ENCODE measurements around the gene PPP4R4.
"Not testable (repeated sequence)": the region's sequence is repeated elsewhere in the genome, so short reads cannot be mapped to it uniquely, and the experiment has no call there.

Gene PPP4R4

DNA sequence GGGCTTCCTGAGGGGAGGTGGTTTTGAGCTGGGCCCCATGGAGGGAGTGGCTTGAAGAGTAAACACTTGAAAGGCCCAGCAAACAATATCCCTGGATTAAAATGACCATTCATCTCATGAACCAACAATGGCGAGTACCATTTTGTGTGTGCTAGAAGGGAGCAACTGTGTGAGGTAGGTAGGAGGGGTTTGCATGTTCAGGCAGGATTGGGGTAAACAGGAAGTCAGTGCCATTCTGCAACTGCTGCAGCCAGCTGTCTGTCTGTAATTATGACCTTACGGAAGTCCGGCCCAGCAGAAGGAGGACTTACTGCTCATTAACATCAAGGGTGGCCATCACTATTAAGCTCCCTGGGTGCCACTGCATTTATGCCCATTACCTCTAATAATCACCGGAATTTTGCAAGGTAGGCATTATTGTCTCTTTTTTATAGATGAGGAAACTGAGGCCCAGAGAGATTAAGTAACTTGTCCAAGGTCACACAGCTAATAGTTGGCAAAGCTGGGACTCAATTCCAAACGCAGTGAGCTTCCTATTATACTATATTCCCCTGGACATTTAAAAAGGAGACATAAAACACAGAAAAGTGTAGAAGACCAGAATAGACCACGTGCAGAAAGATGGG is 28.1 kb upstream of the PPP4R4 start:
- H3K9me3 ChIP-seq (ENCODE audit: insufficient read depth, low read length, severe bottlenecking), result no peaks in the 10 kb centered on the region
- H4K20me1 ChIP-seq (ENCODE audit: insufficient read depth, low read length), result no peaks in the 10 kb centered on the region
- DNase-seq (peak; percentile 8), ATAC-seq (ENCODE audit: insufficient read depth, low read depth) (peak; percentile 54; the same call in 2 of the 3 replicates)
- H3K27ac ChIP-seq (ENCODE audit: low read length), result no peak overlapping the region
- H3K27me3 ChIP-seq (ENCODE audit: insufficient read depth, low read length, poor library complexity), result no peaks in the 10 kb centered on the region
- no peak overlapping the region for H3K9ac ChIP-seq (ENCODE audit: low read depth, low read length)
- H3K36me3 ChIP-seq (ENCODE audit: insufficient read depth, low read length), result no peaks in the 10 kb centered on the region
- H3K4me3 ChIP-seq (ENCODE audit: low read depth in 1 of 2, low read length in 2 of 2), result no peak overlapping the region
- H3K4me1 ChIP-seq (ENCODE audit: insufficient read depth, low read length), result peaks cover 14% of the 10 kb centered on the region
- no peak overlapping the region for H3K4me2 ChIP-seq (ENCODE audit: insufficient read depth, low read length)
- peak overlapping the region; percentile 59; the same call in 1 of the 2 replicates for H2AFZ ChIP-seq (ENCODE audit: low read depth, low read length)
- TF ChIP-seq CTCF (IDR thresholded peaks at IDR 0.05; ENCODE audit: borderline replicate concordance, extremely low read depth, low read length, poor library complexity, severe bottlenecking), result no peak
- TF ChIP-seq EZH2 (IDR thresholded peaks at IDR 0.05; ENCODE audit: borderline replicate concordance, low read depth, low read length, severe bottlenecking), result no peak
- H3K79me2 ChIP-seq (ENCODE audit: insufficient read depth, low read length), result no peaks in the 10 kb centered on the region

DNA sequence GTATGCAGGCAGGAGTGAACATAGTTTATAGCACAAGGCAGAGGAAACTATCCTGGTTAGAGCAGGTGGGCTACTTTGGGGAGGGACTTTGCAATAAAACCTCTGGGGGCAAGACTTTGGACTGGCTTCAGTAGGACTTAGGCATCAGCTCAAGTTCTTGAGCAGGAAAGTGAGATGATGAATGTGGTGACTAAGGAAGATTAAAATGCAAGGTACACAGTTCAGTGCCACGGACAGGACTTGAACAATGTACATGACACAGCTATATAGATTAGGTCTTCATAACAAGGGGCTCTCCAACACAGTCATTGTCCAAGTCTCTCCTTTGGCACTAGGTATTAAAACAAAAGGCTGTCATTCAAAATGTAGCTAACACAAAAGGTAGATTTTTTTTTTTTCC is 21.4 kb upstream of the PPP4R4 start:
- Histone ChIP-seq H3K4me3 (ENCODE audit: low read depth in 1 of 2, low read length in 2 of 2) (no peak overlapping the region), H3K4me2 (ENCODE audit: insufficient read depth, low read length) (no peak overlapping the region), H3K9me3 (ENCODE audit: insufficient read depth, low read length, severe bottlenecking) (no peaks in the 10 kb centered on the region), H3K4me1 (ENCODE audit: insufficient read depth, low read length) (no peaks in the 10 kb centered on the region), H2AFZ (ENCODE audit: low read depth, low read length) (no peak overlapping the region), H3K27me3 (ENCODE audit: insufficient read depth, low read length, poor library complexity) (peaks cover 2% of the 10 kb centered on the region), H3K79me2 (ENCODE audit: insufficient read depth, low read length) (no peaks in the 10 kb centered on the region), H4K20me1 (ENCODE audit: insufficient read depth, low read length) (no peaks in the 10 kb centered on the region), H3K27ac (ENCODE audit: low read length) (no peak overlapping the region), H3K9ac (ENCODE audit: low read depth, low read length) (no peak overlapping the region), H3K36me3 (ENCODE audit: insufficient read depth, low read length) (no peaks in the 10 kb centered on the region)
- ATAC-seq (ENCODE audit: insufficient read depth, low read depth) (no peak), DNase-seq (no peak)
- TF ChIP-seq EZH2 (IDR thresholded peaks at IDR 0.05; ENCODE audit: borderline replicate concordance, low read depth, low read length, severe bottlenecking) (no peak), CTCF (IDR thresholded peaks at IDR 0.05; ENCODE audit: borderline replicate concordance, extremely low read depth, low read length, poor library complexity, severe bottlenecking) (no peak)

DNA sequence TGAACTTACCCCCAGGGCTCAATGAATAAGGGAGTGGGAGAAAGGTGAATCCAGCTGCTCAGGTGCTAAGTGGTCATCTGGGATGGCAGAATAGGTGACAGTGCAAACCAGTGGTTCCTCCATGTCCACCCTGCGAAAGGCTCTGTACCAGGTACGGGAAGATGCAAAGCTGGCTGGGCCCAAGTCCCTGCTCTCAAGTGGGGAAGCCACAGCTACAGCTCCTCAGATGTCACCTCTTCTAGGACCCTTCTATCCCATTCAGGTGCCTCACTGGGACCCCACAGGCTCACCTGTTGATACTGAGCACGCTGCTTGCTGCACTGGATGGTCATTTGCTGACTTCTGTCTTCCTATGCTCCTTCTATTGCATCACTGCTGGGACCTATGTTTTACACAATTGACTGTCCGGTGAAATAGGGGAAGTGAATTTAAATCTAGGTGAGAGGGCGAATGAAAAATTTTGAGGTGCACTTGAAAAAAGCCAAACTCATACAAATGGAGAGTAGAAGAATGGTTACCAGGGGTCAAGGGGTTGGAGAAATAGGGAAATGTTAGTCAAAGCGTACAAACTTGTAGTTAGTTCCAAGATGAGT is 20.3 kb upstream of the PPP4R4 start:
- H3K4me1 ChIP-seq (ENCODE audit: insufficient read depth, low read length), result no peaks in the 10 kb centered on the region
- no peaks in the 10 kb centered on the region for H4K20me1 ChIP-seq (ENCODE audit: insufficient read depth, low read length)
- peaks cover 8% of the 10 kb centered on the region for H3K27me3 ChIP-seq (ENCODE audit: insufficient read depth, low read length, poor library complexity)
- H3K36me3 ChIP-seq (ENCODE audit: insufficient read depth, low read length), result no peaks in the 10 kb centered on the region
- TF ChIP-seq CTCF (IDR thresholded peaks at IDR 0.05; ENCODE audit: borderline replicate concordance, extremely low read depth, low read length, poor library complexity, severe bottlenecking), result no peak
- TF ChIP-seq EZH2 (IDR thresholded peaks at IDR 0.05; ENCODE audit: borderline replicate concordance, low read depth, low read length, severe bottlenecking), result no peak
- no peaks in the 10 kb centered on the region for H3K9me3 ChIP-seq (ENCODE audit: insufficient read depth, low read length, severe bottlenecking)
- no peak overlapping the region for H3K4me2 ChIP-seq (ENCODE audit: insufficient read depth, low read length)
- H3K9ac ChIP-seq (ENCODE audit: low read depth, low read length), result no peak overlapping the region
- no peak overlapping the region for H3K27ac ChIP-seq (ENCODE audit: low read length)
- no peak overlapping the region for H3K4me3 ChIP-seq (ENCODE audit: low read depth in 1 of 2, low read length in 2 of 2)
- H3K79me2 ChIP-seq (ENCODE audit: insufficient read depth, low read length), result no peaks in the 10 kb centered on the region
- ATAC-seq (ENCODE audit: insufficient read depth, low read depth) (no peak), DNase-seq (no peak)
- H2AFZ ChIP-seq (ENCODE audit: low read depth, low read length), result no peak overlapping the region

GRCh38 chr14:94156143-94156542 is 18.0 kb upstream of the PPP4R4 start:
- not testable (repeated sequence) for H3K4me2 ChIP-seq (ENCODE audit: insufficient read depth, low read length); H2AFZ ChIP-seq (ENCODE audit: low read depth, low read length); H3K79me2 ChIP-seq (ENCODE audit: insufficient read depth, low read length); H3K4me3 ChIP-seq (ENCODE audit: low read depth in 1 of 2, low read length in 2 of 2); H3K36me3 ChIP-seq (ENCODE audit: insufficient read depth, low read length); ATAC-seq (ENCODE audit: insufficient read depth, low read depth); DNase-seq; H3K27ac ChIP-seq (ENCODE audit: low read length); H3K4me1 ChIP-seq (ENCODE audit: insufficient read depth, low read length); H3K9me3 ChIP-seq (ENCODE audit: insufficient read depth, low read length, severe bottlenecking); H3K27me3 ChIP-seq (ENCODE audit: insufficient read depth, low read length, poor library complexity); H4K20me1 ChIP-seq (ENCODE audit: insufficient read depth, low read length); H3K9ac ChIP-seq (ENCODE audit: low read depth, low read length)

Measured in DND-41 (cell line).